NOMO-1 treated with dmso at 0.1 percent for 144 hours (cell line): ENCODE results near the gene ADH1A.
"Not testable (repeated sequence)": the region's sequence is repeated elsewhere in the genome, so short reads cannot be mapped to it uniquely, and the experiment has no call there.

Experiments
- DNase-seq: peaks from one replicate; lab custom pipeline; 2025; ENCODE audit not compliant: unreplicated experiment; lab: John Stamatoyannopoulos, UW

Gene ADH1A

DNA sequence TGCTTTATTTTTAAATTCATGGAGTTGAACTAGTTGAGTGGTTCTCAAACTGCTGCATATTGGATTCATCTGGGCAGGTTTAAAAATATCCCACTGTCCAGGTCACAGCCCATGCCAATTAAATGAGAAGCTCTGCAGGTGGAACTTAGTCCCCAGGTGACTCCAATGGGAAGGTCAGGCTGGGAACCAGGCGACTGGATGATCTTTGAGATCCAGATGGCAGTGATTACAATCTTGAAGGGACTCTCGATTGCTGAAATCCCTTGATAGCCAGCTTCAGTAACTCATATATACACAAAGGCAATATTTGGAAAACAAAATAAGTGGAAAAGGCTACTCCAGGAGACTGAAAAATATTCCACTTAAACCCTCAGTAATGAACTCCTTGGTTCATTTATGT, 8.1 kb downstream of the ADH1A start:
- no peak for DNase-seq

DNA sequence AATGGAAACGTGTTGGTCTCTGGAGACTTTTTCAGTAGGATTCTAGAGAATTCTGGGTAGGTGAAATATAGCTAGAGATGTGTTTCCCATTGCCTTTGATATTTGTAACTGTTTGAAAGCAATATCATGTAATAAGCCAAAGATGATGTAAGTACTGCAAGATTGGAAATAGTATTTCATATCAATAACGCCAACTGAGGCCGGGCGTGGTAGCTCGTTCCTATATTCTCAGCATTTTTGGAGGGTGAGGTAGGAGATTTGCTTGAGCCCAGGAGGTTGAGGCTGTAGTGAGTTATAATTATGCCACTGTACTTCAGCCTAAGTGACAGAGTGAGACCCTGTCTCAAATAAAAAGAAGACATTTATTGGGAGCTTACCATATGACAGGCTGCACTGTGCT, 9.5 kb downstream of the ADH1A start:
- no peak for DNase-seq

DNA sequence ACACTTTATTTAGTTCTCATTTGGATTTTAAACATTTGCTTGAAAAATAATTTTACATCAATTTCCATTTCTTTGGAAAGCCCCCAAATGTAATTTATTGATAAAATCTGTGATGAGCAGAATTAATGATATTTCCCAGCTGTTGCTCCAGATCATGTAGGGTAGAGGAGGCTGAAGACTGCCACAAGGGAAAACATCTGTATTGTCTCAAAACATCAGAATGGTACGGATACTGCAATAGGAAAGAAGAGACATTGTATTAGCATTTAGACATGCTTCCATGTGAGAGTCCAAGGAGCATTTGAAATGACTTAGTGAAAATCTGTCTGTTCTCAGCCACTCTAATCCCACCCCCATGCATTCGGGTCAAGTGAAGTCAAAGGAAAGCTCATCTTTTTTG, 14.4 kb downstream of the ADH1A start:
- no peak for DNase-seq

DNA sequence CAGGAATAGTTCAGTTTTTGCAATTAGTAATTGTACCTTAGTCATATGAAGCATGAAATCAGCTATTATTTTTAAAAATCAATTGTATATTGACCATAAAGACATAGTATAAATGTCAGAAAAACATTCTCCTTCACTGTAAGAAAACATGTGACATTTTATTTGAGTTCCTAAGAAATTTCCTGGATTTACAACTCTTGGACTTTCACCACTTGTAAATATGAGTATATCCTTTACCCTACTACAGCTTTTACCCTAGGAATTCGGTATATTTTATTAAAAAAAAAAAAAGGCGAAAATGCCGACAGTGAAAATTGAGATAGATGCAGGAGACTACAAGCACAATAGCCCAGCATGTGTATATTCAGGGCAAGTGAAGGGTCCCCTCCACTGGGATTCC, 14.9 kb downstream of the ADH1A start:
- DNase-seq, result no peak

DNA sequence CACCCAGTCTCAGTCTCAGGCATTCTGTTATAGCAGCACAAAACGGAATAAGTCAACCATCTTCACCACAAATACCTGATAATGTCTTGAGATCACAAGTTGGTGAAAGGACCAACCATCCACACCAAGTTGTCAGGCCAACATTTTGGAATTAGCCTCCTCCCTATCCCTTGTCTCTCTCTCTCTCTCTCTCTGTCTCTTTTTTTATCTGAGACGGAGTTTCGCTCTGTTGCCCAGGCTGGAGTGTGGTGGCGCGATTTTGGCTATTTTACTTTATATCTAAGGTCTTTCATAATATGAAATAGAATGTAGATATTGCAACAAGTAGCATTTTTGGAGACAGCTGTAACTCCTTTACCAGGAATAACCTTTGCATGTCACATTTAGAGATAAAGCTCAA, 15.7 kb downstream of the ADH1A start:
- DNase-seq, result no peak

DNA sequence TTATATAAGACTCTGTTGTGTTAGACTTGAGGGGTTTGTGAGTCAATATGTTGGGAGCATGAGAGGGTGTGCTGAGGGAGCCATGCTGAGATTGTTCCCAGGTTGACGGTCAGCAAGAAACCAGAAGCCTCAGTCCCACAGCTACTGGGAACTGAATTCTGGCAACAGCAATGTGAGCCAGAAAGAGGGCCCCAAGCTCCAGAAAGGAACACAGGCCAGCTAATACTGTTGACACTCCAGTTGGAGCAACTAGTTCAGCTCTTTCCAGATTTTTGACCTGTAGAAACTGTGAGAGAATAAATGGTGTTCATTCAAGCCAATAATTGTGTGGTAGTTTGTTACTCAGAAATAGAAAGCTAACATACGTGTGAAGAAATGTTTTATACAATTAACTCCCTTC, 17.1 kb downstream of the ADH1A start:
- no peak for DNase-seq

DNA sequence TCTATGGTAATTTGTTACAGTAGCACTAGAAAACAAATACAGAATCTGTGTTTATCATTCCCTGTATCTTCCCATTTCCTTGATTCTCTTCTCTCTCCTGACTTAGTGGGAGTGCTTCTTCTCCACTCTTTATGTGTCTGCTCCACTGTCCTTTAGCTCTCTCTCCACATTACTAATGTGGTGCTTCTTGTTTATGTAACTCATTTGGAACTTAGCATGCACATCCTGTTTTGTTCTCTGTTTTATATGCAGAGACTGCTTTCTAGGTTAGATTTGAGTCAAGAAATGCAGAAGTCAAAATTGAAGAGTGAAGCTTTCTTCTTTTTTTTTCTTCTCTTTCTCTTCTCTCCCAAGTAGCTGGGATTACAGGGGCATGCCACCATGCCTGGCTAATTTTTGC, 25.9 kb downstream of the ADH1A start:
- no peak for DNase-seq

DNA sequence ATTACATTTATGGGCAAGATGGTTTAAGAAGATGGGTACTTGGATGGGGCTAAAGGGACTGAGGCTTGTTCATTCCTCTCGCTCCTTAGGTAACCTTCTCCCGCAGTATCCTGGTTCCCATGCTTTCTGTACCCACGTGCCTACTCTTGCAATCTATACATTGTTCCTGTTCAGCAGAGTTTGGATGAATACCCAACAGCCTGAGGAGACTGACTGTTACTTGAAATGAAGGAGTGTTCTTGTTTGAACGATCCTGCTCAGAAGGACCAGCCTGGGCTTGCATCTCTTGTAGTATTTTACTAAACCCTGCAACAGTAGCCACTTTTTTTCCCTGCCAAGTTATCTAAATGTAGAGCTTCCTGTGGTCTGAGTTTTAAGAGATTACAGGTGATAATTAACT, 38.0 kb downstream of the ADH1A start:
- no peak for DNase-seq

DNA sequence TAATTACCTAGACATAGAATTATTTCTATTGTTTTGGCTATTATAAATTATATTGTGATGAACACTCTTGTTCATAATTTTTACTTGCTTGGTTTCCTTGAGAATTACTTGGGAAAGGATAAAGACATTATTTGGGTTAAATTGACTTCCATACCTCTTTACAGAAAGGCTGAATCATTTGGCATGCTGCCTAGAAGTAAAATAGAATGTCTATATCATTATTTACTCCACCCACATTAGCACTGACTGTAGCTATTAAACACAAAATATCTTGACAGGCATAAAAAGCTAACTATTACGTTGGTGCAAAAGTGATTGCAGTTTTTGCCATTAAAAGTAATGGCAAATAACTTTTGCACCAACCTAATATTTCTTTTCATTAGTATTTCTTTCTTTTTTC, 42.1 kb downstream of the ADH1A start:
- DNase-seq, result no peak

DNA sequence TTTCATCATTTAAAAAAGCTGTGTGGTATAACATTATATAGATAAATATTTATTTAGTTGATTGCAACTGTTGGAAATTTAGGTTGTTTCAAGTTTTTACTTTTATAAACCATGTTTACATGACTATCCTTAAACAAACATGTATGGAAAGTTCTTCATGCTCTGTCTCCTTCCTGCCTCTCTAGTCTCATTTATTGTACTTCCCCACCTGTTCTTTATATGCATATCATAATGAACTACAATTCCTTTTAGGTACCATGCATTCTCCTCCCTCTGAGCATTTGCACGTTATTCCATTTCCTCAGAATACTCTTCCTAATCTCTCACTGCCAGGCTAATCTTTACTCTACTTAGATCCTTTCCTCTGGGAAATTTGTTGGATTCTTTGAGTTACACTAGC, 54.8 kb downstream of the ADH1A start:
- no peak for DNase-seq

DNA sequence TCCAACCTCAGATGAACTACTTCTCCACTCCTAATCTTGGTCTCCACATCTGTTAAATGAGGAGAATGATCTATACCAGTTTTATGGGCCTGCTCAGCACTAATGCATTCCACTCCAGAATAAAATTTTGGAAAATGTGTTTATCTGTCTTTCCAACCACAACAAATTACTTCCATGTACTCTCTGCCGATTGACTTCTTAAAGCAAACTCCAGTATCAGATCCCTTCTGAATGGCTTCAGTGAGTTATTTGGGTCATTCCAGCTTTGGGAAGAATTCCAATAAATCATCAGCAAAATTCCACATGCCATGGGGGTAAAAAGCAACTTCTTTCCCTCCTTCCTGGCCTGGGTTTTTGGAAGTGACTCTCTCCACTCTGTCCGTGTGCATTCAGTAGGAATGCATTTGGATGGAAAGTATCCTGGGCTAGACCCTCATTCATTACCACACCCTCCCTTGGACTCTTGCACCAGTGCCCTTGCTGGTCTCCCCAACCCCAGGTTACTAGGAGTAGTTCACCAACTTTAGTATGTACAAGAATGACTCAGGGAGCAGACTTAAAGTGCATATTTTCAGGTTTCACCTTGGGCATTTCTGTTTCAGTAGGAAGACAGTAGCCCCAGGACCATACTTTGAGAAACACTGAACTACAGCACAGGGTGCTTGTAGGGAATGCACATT, 56.3 kb downstream of the ADH1A start:
- DNase-seq, result no peak

DNA sequence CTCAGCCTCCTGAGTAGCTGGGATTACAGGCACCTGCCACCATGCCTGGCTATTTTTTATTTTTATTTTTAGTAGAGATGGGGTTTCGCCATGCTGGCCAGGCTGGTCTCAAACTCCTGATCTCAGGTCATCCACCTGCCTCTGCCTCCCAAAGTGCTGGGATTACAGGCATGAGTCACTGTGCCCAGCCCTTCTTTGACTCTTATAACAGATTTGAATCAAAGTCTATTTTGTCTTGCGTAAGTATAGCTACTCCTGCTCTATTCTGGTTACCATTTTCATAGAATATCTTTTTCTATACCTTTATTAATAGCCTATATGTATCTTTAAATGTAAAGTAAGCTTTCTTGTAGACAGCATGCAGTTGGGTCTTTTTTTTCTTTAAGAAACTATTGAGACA, 57.4 kb downstream of the ADH1A start:
- DNase-seq, result not testable (repeated sequence)

DNA sequence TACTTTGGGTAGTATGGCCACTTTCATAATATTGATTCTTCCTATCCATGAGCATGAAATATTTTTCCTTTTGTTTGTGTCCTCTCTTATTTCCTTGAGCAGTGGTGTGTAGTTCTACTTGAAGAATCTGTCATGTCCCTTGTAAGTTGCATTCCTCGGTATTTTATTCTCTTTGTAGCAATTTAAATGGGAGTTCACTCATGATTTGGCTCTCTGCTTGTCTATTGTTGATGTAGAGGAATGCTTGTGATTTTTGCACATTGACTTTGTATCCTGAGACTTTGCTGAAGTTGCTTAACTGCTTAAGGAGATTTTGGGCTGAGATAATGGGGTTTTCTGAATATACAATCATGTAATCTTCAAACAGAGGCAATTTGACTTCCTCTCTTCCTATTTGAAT, 62.1 kb downstream of the ADH1A start:
- not testable (repeated sequence) for DNase-seq

DNA sequence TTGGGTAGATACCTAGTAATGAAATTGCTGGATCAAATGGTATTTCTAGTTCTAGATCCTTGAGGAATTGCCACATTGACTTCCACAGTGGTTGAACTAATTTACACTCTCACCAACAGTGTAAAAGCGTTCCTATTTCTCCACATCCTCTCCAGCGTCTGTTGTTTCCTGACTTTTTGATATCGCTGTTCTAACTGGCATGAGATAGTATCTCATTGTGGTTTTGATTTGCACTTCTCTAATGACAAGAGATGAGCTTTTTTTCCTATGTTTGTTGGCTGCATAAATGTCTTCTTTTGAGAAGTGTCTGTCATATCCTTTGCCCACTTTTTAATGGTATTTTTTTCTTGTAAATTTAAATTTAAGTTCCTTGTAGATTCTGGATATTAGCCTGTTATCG, 63.1 kb downstream of the ADH1A start:
- DNase-seq, result not testable (repeated sequence)
